Loucy (cell line): ENCODE measurements around the gene TMEM54.

ENCODE experiments used
- EZH2phosphoT487 ChIP-seq: fragments of 200-600 bp; IDR thresholded peaks from 2 replicates; pipeline ENCODE4 v1.6.1; 2018; ENCODE audit warnings: antibody characterized with exemption, mild to moderate bottlenecking, moderate library complexity, borderline replicate concordance
- TF ChIP-seq, protein P1 (sequence below): fragments of 200-600 bp; sonication (generic); conservative IDR thresholded peaks from 2 replicates; pipeline ENCODE4 v1.5.1; 2014; ENCODE audit warnings: mild to moderate bottlenecking, antibody characterized with exemption, low read length

- TF ChIP-seq, protein P1, sequence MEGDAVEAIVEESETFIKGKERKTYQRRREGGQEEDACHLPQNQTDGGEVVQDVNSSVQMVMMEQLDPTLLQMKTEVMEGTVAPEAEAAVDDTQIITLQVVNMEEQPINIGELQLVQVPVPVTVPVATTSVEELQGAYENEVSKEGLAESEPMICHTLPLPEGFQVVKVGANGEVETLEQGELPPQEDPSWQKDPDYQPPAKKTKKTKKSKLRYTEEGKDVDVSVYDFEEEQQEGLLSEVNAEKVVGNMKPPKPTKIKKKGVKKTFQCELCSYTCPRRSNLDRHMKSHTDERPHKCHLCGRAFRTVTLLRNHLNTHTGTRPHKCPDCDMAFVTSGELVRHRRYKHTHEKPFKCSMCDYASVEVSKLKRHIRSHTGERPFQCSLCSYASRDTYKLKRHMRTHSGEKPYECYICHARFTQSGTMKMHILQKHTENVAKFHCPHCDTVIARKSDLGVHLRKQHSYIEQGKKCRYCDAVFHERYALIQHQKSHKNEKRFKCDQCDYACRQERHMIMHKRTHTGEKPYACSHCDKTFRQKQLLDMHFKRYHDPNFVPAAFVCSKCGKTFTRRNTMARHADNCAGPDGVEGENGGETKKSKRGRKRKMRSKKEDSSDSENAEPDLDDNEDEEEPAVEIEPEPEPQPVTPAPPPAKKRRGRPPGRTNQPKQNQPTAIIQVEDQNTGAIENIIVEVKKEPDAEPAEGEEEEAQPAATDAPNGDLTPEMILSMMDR: no peak
- no peak for TF ChIP-seq EZH2phosphoT487
Measured at GRCh38 chr1:32886828-32887414, 14.3 kb downstream of the TMEM54 start.
